NB4 (cell line): ENCODE results near the gene TMC2.

Source experiments
- POLR2A ChIP-seq: IDR thresholded peaks from 2 replicates; pipeline ENCODE4 v1.6.1; 2011; ENCODE audit warnings: mild to moderate bottlenecking; ENCODE audit not compliant: insufficient read length; ENCODE audit errors: extremely low read depth
- TF ChIP-seq, protein P1 (sequence below): IDR thresholded peaks from one replicate; pipeline ENCODE4 v1.5.1; 2012; ENCODE audit warnings: low read depth, low read length
- TF ChIP-seq, protein P2 (sequence below): IDR thresholded peaks from 2 replicates; pipeline ENCODE4 v1.6.1; 2011; ENCODE audit warnings: low read depth, low read length

DNA sequence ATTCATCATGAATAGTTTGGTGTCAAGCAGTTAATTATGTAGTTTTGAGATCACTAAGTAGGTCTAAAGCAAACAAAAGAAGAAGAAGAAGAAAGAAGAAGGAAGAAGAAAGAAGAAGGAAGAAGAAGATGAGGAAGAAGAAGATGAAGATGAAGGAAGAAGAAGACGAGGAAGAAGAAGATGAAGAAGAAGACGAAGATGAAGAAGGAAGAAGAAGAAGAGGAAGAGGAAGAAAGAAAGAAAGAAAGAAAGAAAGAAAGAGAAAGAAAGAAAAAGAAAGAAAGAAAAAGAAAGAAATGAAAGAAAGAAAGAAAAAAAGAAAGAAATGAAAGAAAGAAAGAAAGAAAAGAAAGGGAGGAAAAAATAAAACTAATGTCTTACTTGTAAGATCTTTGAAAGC, 9.2 kb downstream of the TMC2 start:
- TF ChIP-seq, protein P1, sequence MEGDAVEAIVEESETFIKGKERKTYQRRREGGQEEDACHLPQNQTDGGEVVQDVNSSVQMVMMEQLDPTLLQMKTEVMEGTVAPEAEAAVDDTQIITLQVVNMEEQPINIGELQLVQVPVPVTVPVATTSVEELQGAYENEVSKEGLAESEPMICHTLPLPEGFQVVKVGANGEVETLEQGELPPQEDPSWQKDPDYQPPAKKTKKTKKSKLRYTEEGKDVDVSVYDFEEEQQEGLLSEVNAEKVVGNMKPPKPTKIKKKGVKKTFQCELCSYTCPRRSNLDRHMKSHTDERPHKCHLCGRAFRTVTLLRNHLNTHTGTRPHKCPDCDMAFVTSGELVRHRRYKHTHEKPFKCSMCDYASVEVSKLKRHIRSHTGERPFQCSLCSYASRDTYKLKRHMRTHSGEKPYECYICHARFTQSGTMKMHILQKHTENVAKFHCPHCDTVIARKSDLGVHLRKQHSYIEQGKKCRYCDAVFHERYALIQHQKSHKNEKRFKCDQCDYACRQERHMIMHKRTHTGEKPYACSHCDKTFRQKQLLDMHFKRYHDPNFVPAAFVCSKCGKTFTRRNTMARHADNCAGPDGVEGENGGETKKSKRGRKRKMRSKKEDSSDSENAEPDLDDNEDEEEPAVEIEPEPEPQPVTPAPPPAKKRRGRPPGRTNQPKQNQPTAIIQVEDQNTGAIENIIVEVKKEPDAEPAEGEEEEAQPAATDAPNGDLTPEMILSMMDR = no peak
- no peak for TF ChIP-seq POLR2A
- TF ChIP-seq, protein P2, sequence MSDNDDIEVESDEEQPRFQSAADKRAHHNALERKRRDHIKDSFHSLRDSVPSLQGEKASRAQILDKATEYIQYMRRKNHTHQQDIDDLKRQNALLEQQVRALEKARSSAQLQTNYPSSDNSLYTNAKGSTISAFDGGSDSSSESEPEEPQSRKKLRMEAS = no peak
